HEK293 (cell line): ENCODE measurements around the gene RUNX1.
A peak's percentile ranks its signal among the peaks of the same experiment; 100 is the strongest.

Experiments
- BCL11B ChIP-seq: fragments of 450-650 bp; formaldehyde crosslinking; IDR thresholded peaks from 2 replicates; pipeline ENCODE4 v1.5.1; 2016; ENCODE audit warnings: low read depth, missing biosample characterization, missing genetic modification characterization
- MYNN ChIP-seq: fragments of 450-650 bp; formaldehyde crosslinking; IDR thresholded peaks from 2 replicates; pipeline ENCODE4 v1.5.1; 2016; ENCODE audit warnings: missing biosample characterization, missing genetic modification characterization, borderline replicate concordance
- PRDM1 ChIP-seq: fragments of 450-650 bp; formaldehyde crosslinking; IDR thresholded peaks from 2 replicates; pipeline ENCODE4; 2016; ENCODE audit warnings: missing biosample characterization, missing genetic modification characterization
- SCRT1 ChIP-seq: fragments of 450-650 bp; formaldehyde crosslinking; IDR thresholded peaks from 2 replicates; pipeline ENCODE4 v1.5.1; 2016; ENCODE audit warnings: missing biosample characterization, missing genetic modification characterization, borderline replicate concordance
- ZBTB17 ChIP-seq: fragments of 450-650 bp; formaldehyde crosslinking; IDR thresholded peaks from 2 replicates; pipeline ENCODE4 v1.5.1; 2016; ENCODE audit warnings: missing biosample characterization, missing genetic modification characterization
- ZBTB48 ChIP-seq: fragments of 450-650 bp; formaldehyde crosslinking; IDR thresholded peaks from 2 replicates; pipeline ENCODE4 v1.5.1; 2016; ENCODE audit warnings: missing biosample characterization, missing genetic modification characterization
- ZEB2 ChIP-seq: fragments of 450-650 bp; formaldehyde crosslinking; IDR thresholded peaks from 2 replicates; pipeline ENCODE4 v1.5.1; 2016; ENCODE audit warnings: missing biosample characterization, missing genetic modification characterization
- ZFHX2 ChIP-seq: fragments of 450-650 bp; formaldehyde crosslinking; conservative IDR thresholded peaks from 2 replicates; pipeline ENCODE4 v1.5.1; 2016; ENCODE audit warnings: missing biosample characterization, missing genetic modification characterization
- ZFP37 ChIP-seq: fragments of 450-650 bp; formaldehyde crosslinking; IDR thresholded peaks from 2 replicates; pipeline ENCODE4 v1.5.1; 2016; ENCODE audit warnings: missing biosample characterization, missing genetic modification characterization
- ZNF121 ChIP-seq: fragments of 450-650 bp; formaldehyde crosslinking; IDR thresholded peaks from 2 replicates; pipeline ENCODE4 v1.5.1; 2016; ENCODE audit warnings: missing biosample characterization, missing genetic modification characterization
- ZNF155 ChIP-seq: fragments of 450-650 bp; formaldehyde crosslinking; IDR thresholded peaks from 2 replicates; pipeline ENCODE4 v1.5.1; 2016; ENCODE audit warnings: missing biosample characterization, missing genetic modification characterization
- ZNF184 ChIP-seq: fragments of 450-650 bp; IDR thresholded peaks from 2 replicates; pipeline ENCODE4 v1.5.1; 2018; ENCODE audit warnings: missing biosample characterization, mild to moderate bottlenecking, missing genetic modification characterization
- ZNF211 ChIP-seq: fragments of 450-650 bp; formaldehyde crosslinking; IDR thresholded peaks from 2 replicates; pipeline ENCODE4 v1.5.1; 2016; ENCODE audit warnings: low read depth, missing biosample characterization, missing genetic modification characterization
- ZNF311 ChIP-seq: fragments of 450-650 bp; formaldehyde crosslinking; IDR thresholded peaks from 2 replicates; pipeline ENCODE4 v1.5.1; 2017; ENCODE audit warnings: missing biosample characterization, missing genetic modification characterization, borderline replicate concordance
- ZNF324 ChIP-seq: fragments of 450-650 bp; formaldehyde crosslinking; IDR thresholded peaks from 2 replicates; pipeline ENCODE4 v1.5.1; 2016; ENCODE audit warnings: missing biosample characterization, missing genetic modification characterization
- ZNF341 ChIP-seq: fragments of 450-650 bp; formaldehyde crosslinking; IDR thresholded peaks from 2 replicates; pipeline ENCODE4; 2016; ENCODE audit warnings: low read depth, missing biosample characterization, missing genetic modification characterization
- ZNF354C ChIP-seq: fragments of 450-650 bp; formaldehyde crosslinking; IDR thresholded peaks from 2 replicates; pipeline ENCODE4 v1.5.1; 2016; ENCODE audit warnings: missing biosample characterization, missing genetic modification characterization, low read depth, borderline replicate concordance
- ZNF433 ChIP-seq: fragments of 450-650 bp; formaldehyde crosslinking; IDR thresholded peaks from 2 replicates; pipeline ENCODE4 v1.5.1; 2016; ENCODE audit warnings: missing biosample characterization, missing genetic modification characterization, low read depth
- ZNF473 ChIP-seq: fragments of 450-650 bp; formaldehyde crosslinking; IDR thresholded peaks from 2 replicates; pipeline ENCODE4 v1.5.1; 2017; ENCODE audit warnings: missing biosample characterization, missing genetic modification characterization
- ZNF558 ChIP-seq: fragments of 450-650 bp; formaldehyde crosslinking; IDR thresholded peaks from 2 replicates; pipeline ENCODE4 v1.5.1; 2016; ENCODE audit warnings: missing biosample characterization, missing genetic modification characterization
- ZNF768 ChIP-seq: fragments of 450-650 bp; formaldehyde crosslinking; IDR thresholded peaks from 2 replicates; pipeline ENCODE4 v1.5.1; 2018; ENCODE audit warnings: missing biosample characterization, mild to moderate bottlenecking, missing genetic modification characterization
- ZNF837 ChIP-seq: fragments of 450-650 bp; formaldehyde crosslinking; IDR thresholded peaks from 2 replicates; pipeline ENCODE4 v1.5.1; 2016; ENCODE audit warnings: missing biosample characterization, missing genetic modification characterization
- TF ChIP-seq, protein P1 (sequence below): fragments of 450-650 bp; formaldehyde crosslinking; IDR thresholded peaks from 2 replicates; pipeline ENCODE4 v1.5.1; 2016; ENCODE audit warnings: missing biosample characterization, missing genetic modification characterization
- TF ChIP-seq, protein P2 (sequence below): fragments of 450-650 bp; formaldehyde crosslinking; optimal IDR thresholded peaks from 2 replicates; pipeline ENCODE3; 2016; ENCODE audit warnings: missing biosample characterization, mild to moderate bottlenecking, missing genetic modification characterization
- TF ChIP-seq, protein P3 (sequence below): fragments of 450-650 bp; formaldehyde crosslinking; IDR thresholded peaks from 2 replicates; pipeline ENCODE4 v1.5.1; 2016; ENCODE audit warnings: missing biosample characterization, missing genetic modification characterization
- TF ChIP-seq, protein P4 (sequence below): fragments of 450-650 bp; formaldehyde crosslinking; IDR thresholded peaks from 2 replicates; pipeline ENCODE4 v1.5.1; 2016; ENCODE audit warnings: missing biosample characterization, missing genetic modification characterization
- TF ChIP-seq, protein P5 (sequence below): fragments of 450-650 bp; formaldehyde crosslinking; IDR thresholded peaks from 2 replicates; pipeline ENCODE4 v1.5.1; 2016; ENCODE audit warnings: missing biosample characterization, missing genetic modification characterization
- TF ChIP-seq, protein P6 (sequence below): fragments of 450-650 bp; formaldehyde crosslinking; IDR thresholded peaks from 2 replicates; pipeline ENCODE4 v1.5.1; 2016; ENCODE audit warnings: missing biosample characterization, missing genetic modification characterization
- TF ChIP-seq, protein P7 (sequence below): sonication (generic); formaldehyde crosslinking; IDR thresholded peaks from 2 replicates; pipeline ENCODE4 v1.8.1; 2022; ENCODE audit warnings: mild to moderate bottlenecking, moderate library complexity, missing genetic modification reagents

Gene RUNX1

DNA sequence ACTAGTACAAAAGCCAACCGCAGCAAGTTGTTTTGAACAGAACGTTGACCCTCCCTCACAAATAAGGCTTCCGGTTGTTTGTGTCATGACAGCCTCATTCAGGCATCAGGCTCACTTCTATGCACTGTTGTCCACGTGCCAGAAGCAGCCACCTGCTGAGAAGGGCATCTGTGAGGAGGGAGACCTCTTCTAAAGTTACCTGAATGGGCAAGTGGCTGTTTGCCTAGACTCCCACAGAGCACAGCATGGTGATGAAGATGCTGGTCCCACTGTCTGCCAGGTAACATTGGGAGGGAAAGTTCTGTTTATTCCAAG is 204.2 kb downstream of the RUNX1 start (continued):
- TF ChIP-seq, protein P1, sequence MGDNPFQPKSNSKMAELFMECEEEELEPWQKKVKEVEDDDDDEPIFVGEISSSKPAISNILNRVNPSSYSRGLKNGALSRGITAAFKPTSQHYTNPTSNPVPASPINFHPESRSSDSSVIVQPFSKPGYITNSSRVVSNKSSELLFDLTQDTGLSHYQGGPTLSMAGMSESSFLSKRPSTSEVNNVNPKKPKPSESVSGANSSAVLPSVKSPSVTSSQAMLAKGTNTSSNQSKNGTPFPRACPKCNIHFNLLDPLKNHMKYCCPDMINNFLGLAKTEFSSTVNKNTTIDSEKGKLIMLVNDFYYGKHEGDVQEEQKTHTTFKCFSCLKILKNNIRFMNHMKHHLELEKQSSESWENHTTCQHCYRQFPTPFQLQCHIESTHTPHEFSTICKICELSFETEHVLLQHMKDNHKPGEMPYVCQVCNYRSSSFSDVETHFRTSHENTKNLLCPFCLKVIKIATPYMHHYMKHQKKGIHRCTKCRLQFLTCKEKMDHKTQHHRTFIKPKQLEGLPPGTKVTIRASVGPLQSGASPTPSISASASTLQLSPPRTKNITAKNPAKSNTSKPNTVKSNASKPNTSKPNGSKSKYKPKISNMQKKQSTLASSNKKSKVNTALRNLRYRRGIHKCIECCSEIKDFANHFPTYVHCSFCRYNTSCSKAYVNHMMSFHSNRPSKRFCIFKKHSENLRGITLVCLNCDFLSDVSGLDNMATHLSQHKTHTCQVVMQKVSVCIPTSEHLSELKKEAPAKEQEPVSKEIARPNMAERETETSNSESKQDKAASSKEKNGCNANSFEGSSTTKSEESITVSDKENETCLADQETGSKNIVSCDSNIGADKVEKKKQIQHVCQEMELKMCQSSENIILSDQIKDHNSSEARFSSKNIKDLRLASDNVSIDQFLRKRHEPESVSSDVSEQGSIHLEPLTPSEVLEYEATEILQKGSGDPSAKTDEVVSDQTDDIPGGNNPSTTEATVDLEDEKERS, result no peak
- peak; percentile 5; the same call in 1 of the 2 replicates for TF ChIP-seq ZBTB48 (tag by site-specific recombination)
- no peak for TF ChIP-seq ZNF155 (tag by site-specific recombination)
- TF ChIP-seq, protein P2, sequence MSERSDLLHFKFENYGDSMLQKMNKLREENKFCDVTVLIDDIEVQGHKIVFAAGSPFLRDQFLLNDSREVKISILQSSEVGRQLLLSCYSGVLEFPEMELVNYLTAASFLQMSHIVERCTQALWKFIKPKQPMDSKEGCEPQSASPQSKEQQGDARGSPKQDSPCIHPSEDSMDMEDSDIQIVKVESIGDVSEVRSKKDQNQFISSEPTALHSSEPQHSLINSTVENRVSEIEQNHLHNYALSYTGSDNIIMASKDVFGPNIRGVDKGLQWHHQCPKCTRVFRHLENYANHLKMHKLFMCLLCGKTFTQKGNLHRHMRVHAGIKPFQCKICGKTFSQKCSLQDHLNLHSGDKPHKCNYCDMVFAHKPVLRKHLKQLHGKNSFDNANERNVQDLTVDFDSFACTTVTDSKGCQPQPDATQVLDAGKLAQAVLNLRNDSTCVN (tag by site-specific recombination), result no peak
- TF ChIP-seq MYNN (tag by site-specific recombination), result no peak
- no peak for TF ChIP-seq ZEB2
- TF ChIP-seq ZFHX2 (tag by site-specific recombination), result no peak
- TF ChIP-seq PRDM1 (tag by site-specific recombination), result no peak
- TF ChIP-seq, protein P3, sequence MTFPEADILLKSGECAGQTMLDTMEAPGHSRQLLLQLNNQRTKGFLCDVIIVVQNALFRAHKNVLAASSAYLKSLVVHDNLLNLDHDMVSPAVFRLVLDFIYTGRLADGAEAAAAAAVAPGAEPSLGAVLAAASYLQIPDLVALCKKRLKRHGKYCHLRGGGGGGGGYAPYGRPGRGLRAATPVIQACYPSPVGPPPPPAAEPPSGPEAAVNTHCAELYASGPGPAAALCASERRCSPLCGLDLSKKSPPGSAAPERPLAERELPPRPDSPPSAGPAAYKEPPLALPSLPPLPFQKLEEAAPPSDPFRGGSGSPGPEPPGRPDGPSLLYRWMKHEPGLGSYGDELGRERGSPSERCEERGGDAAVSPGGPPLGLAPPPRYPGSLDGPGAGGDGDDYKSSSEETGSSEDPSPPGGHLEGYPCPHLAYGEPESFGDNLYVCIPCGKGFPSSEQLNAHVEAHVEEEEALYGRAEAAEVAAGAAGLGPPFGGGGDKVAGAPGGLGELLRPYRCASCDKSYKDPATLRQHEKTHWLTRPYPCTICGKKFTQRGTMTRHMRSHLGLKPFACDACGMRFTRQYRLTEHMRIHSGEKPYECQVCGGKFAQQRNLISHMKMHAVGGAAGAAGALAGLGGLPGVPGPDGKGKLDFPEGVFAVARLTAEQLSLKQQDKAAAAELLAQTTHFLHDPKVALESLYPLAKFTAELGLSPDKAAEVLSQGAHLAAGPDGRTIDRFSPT (tag by site-specific recombination), result no peak
- TF ChIP-seq ZNF433 (tag by site-specific recombination), result no peak
- no peak for TF ChIP-seq ZNF768 (tag by site-specific recombination)
- TF ChIP-seq ZNF558, result no peak
- TF ChIP-seq ZNF324 (tag by site-specific recombination), result no peak; the same call in 1 of the 2 replicates
- TF ChIP-seq, protein P4, sequence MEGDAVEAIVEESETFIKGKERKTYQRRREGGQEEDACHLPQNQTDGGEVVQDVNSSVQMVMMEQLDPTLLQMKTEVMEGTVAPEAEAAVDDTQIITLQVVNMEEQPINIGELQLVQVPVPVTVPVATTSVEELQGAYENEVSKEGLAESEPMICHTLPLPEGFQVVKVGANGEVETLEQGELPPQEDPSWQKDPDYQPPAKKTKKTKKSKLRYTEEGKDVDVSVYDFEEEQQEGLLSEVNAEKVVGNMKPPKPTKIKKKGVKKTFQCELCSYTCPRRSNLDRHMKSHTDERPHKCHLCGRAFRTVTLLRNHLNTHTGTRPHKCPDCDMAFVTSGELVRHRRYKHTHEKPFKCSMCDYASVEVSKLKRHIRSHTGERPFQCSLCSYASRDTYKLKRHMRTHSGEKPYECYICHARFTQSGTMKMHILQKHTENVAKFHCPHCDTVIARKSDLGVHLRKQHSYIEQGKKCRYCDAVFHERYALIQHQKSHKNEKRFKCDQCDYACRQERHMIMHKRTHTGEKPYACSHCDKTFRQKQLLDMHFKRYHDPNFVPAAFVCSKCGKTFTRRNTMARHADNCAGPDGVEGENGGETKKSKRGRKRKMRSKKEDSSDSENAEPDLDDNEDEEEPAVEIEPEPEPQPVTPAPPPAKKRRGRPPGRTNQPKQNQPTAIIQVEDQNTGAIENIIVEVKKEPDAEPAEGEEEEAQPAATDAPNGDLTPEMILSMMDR (tag by site-specific recombination), result no peak
- no peak for TF ChIP-seq ZNF311
- no peak for TF ChIP-seq ZNF184 (tag by site-specific recombination)
- TF ChIP-seq, protein P5, sequence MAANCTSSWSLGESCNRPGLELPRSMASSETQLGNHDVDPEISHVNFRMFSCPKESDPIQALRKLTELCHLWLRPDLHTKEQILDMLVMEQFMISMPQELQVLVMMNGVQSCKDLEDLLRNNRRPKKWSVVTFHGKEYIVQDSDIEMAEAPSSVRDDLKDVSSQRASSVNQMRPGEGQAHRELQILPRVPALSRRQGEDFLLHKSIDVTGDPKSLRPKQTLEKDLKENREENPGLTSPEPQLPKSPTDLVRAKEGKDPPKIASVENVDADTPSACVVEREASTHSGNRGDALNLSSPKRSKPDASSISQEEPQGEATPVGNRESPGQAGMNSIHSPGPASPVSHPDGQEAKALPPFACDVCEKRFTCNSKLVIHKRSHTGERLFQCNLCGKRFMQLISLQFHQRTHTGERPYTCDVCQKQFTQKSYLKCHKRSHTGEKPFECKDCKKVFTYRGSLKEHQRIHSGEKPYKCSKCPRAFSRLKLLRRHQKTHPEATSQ (tag by site-specific recombination), result no peak
- TF ChIP-seq BCL11B, result no peak
- TF ChIP-seq ZNF837 (tag by site-specific recombination), result no peak
- no peak for TF ChIP-seq ZBTB17 (tag by site-specific recombination)
- TF ChIP-seq, protein P6, sequence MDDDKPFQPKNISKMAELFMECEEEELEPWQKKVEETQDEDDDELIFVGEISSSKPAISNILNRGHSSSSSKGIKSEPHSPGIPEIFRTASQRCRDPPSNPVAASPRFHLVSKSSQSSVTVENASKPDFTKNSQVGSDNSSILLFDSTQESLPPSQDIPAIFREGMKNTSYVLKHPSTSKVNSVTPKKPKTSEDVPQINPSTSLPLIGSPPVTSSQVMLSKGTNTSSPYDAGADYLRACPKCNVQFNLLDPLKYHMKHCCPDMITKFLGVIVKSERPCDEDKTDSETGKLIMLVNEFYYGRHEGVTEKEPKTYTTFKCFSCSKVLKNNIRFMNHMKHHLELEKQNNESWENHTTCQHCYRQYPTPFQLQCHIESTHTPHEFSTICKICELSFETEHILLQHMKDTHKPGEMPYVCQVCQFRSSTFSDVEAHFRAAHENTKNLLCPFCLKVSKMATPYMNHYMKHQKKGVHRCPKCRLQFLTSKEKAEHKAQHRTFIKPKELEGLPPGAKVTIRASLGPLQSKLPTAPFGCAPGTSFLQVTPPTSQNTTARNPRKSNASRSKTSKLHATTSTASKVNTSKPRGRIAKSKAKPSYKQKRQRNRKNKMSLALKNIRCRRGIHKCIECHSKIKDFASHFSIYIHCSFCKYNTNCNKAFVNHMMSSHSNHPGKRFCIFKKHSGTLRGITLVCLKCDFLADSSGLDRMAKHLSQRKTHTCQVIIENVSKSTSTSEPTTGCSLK (tag by site-specific recombination), result no peak
- TF ChIP-seq, protein P7, sequence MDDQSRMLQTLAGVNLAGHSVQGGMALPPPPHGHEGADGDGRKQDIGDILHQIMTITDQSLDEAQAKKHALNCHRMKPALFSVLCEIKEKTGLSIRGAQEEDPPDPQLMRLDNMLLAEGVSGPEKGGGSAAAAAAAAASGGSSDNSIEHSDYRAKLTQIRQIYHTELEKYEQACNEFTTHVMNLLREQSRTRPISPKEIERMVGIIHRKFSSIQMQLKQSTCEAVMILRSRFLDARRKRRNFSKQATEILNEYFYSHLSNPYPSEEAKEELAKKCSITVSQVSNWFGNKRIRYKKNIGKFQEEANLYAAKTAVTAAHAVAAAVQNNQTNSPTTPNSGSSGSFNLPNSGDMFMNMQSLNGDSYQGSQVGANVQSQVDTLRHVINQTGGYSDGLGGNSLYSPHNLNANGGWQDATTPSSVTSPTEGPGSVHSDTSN (CRISPR knock-in tag), result no peak
- TF ChIP-seq ZNF341 (tag by site-specific recombination), result 0 out of 2 replicates have a peak, but pooled peaks have one; percentile 10
- no peak for TF ChIP-seq ZNF211
- TF ChIP-seq ZNF473 (tag by site-specific recombination), result no peak
- no peak for TF ChIP-seq SCRT1 (tag by site-specific recombination)
- TF ChIP-seq ZNF121 (tag by site-specific recombination), result peak; percentile 38; the same call in 1 of the 2 replicates
- no peak; the same call in 1 of the 2 replicates for TF ChIP-seq ZFP37 (tag by site-specific recombination)
- TF ChIP-seq ZNF354C (tag by site-specific recombination), result no peak
